Stimulated activated CD4-positive, alpha-beta T cell treated with anti-CD3 and anti-CD28 coated beads, Interleukin-4, amount 100 ng/mL, for 24 hours (primary cell): ENCODE measurements around the gene MCM5.
"Not testable (repeated sequence)": the region's sequence is repeated elsewhere in the genome, so short reads cannot be mapped to it uniquely, and the experiment has no call there.

Source experiments
- DNase-seq: peaks from one replicate; pipeline ENCODE4 v3.0.0-alpha.2; 2020

The MCM5 gene

GRCh38 chr22:35434061-35434710 is 34.2 kb downstream of the MCM5 start:
- DNase-seq, result no peak

GRCh38 chr22:35435201-35435740 is 35.3 kb downstream of the MCM5 start:
- DNase-seq, result no peak

GRCh38 chr22:35436421-35436820 is 36.5 kb downstream of the MCM5 start:
- no peak for DNase-seq

GRCh38 chr22:35437049-35437448 is 37.1 kb downstream of the MCM5 start:
- no peak for DNase-seq

GRCh38 chr22:35438673-35439364 is 38.9 kb downstream of the MCM5 start:
- not testable (repeated sequence) for DNase-seq

- no peak for DNase-seq
Observed at GRCh38 chr22:35439365-35439717, 39.4 kb downstream of the MCM5 start.

- DNase-seq, result no peak
Observed at GRCh38 chr22:35440129-35440528, 40.2 kb downstream of the MCM5 start.

- no peak for DNase-seq
Observed at GRCh38 chr22:35441489-35442100, 41.7 kb downstream of the MCM5 start.

- no peak for DNase-seq
Observed at GRCh38 chr22:35442471-35442870, 42.5 kb downstream of the MCM5 start.

GRCh38 chr22:35443338-35443737 is 43.4 kb downstream of the MCM5 start:
- no peak for DNase-seq

GRCh38 chr22:35443790-35444684 is 44.1 kb downstream of the MCM5 start:
- DNase-seq, result no peak

- DNase-seq, result no peak
Observed at GRCh38 chr22:35444685-35445399, 44.9 kb downstream of the MCM5 start.

GRCh38 chr22:35445933-35446332 is 46.0 kb downstream of the MCM5 start:
- no peak for DNase-seq

GRCh38 chr22:35446365-35446764 is 46.4 kb downstream of the MCM5 start:
- no peak for DNase-seq

- no peak for DNase-seq
Observed at GRCh38 chr22:35448523-35448922, 48.6 kb downstream of the MCM5 start.

GRCh38 chr22:35449829-35450689 is 50.1 kb downstream of the MCM5 start:
- DNase-seq, result no peak

- DNase-seq, result no peak
Observed at GRCh38 chr22:35450824-35451569, 51.1 kb downstream of the MCM5 start.

- no peak for DNase-seq
Observed at GRCh38 chr22:35451592-35451991, 51.7 kb downstream of the MCM5 start.

- DNase-seq, result no peak
Observed at GRCh38 chr22:35452351-35452781, 52.4 kb downstream of the MCM5 start.
